ENCODE results near the gene DDX56. TPM values are rescaled to one million over a fixed set of nuclear protein-coding genes. Genes with fewer than 3 reads are reported as not detected.

DDX56 gene, protein sequence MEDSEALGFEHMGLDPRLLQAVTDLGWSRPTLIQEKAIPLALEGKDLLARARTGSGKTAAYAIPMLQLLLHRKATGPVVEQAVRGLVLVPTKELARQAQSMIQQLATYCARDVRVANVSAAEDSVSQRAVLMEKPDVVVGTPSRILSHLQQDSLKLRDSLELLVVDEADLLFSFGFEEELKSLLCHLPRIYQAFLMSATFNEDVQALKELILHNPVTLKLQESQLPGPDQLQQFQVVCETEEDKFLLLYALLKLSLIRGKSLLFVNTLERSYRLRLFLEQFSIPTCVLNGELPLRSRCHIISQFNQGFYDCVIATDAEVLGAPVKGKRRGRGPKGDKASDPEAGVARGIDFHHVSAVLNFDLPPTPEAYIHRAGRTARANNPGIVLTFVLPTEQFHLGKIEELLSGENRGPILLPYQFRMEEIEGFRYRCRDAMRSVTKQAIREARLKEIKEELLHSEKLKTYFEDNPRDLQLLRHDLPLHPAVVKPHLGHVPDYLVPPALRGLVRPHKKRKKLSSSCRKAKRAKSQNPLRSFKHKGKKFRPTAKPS
- polyA plus RNA-seq (2013, experiment 1 of 2), result 57.6 TPM
- 44.7 TPM for polyA plus RNA-seq (2013, experiment 2 of 2)

DNA sequence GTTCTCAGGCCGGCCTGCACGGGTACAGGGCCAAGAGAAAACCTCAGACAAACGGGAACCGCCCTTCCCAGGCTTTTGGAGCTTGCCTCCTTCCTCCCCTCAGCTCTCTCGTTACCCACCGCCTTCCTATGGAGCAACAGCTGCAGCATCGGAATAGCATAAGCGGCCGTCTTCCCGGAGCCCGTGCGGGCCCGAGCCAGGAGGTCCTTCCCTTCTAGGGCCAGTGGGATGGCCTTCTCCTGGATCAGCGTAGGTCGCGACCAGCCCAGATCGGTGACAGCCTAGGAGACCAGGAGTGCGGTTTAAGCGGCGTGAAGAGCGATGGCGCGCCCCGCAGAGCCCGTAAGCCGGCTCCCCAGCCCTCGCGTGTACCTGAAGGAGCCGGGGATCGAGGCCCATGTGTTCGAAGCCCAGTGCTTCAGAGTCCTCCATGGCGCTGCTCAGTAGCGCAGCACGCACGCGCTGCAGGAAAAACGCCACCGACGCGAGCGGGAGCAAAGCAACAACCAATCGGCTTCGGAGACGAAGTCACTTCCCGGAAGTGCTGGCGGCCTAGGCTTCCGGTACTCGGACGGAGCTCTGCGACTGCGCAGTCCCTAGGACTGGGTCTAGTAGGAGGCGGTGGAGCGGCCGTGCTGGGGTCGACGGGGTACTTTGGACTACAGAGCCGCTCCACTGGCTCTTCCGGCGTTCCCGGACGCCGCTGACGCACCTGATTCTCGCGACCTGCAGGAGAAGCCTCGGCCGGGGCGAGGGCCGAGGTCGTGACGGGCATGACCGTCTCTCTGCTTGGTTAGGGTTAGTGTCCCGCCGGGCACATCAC is at the start of gene DDX56:
Gene DDX56 (minus strand): TSS at position 445 of the 823 bp plus-strand sequence. CDS start 13 bp downstream, at position 432.
- WGBS, result 15% methylated on average over 74 of the region's 74 CpGs
- Histone ChIP-seq H3K4me1 (ENCODE audit: insufficient read depth, low read length) (peaks cover 4% of the 10 kb centered on the region; the same call in 1 of the 2 replicates), H3K9ac (ENCODE audit: low read depth, low read length) (peak within 1 kb of the TSS; percentile 92), H3K36me3 (ENCODE audit: insufficient read depth, low read length) (peaks cover 66% of the 10 kb centered on the region), H3K9me3 (ENCODE audit: insufficient read depth, low read depth, low read length) (no peaks in the 10 kb centered on the region), H3K27ac (ENCODE audit: low read depth, low read length) (peak within 1 kb of the TSS; percentile 82), H3K4me3 (ENCODE audit: low read length) (peak within 1 kb of the TSS; percentile 93), H3K27me3 (ENCODE audit: insufficient read depth, low read length) (no peaks in the 10 kb centered on the region)

DNA sequence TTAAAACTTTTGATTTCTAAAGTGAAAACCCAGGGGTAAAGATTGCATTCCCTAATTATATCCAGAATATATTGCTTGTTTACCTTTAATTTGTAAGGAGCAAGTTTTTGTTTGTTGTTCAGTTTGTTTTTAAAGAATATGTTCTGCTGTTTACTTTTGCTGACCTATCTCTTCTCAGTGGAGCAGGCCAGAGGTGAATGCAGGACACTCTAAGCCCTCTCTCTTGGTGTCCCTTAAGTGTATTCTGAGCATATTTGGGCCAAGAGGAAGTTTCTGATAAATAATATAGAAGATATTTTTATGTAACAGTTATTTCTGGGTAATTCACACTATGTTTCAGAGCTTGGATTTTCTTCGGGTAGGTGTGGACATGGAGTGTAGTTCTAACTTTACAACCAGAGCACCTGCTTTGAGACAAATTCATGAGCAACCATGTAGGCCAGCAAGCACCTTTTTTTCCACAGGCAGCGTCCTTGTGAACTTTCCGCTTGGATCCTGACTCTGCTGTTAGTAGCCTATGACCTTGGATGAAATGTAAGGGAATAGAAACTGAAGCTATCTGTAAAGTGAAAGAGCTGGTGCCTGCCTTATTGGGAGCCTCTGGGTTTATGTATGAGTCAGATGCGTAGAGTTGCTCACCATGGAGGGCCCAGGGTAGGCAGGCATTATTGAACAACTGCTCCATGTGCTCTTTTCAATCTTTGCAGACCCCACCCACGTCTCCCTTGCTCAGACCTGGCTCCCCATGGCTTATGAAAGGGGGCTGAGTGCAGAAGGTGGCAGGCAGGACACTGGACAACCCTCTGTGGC is 48.8 kb upstream of the DDX56 start:
- Histone ChIP-seq H3K36me3 (ENCODE audit: insufficient read depth, low read length) (peaks cover 26% of the 10 kb centered on the region), H3K4me3 (ENCODE audit: low read length) (no peak overlapping the region), H3K9ac (ENCODE audit: low read depth, low read length) (no peak overlapping the region), H3K4me1 (ENCODE audit: insufficient read depth, low read length) (peaks cover 8% of the 10 kb centered on the region; the same call in 1 of the 2 replicates), H3K27ac (ENCODE audit: low read depth, low read length) (no peak overlapping the region), H3K9me3 (ENCODE audit: insufficient read depth, low read depth, low read length) (no peaks in the 10 kb centered on the region), H3K27me3 (ENCODE audit: insufficient read depth, low read length) (no peaks in the 10 kb centered on the region)
- 94% methylated on average over 5 of the region's 5 CpGs for WGBS

DNA sequence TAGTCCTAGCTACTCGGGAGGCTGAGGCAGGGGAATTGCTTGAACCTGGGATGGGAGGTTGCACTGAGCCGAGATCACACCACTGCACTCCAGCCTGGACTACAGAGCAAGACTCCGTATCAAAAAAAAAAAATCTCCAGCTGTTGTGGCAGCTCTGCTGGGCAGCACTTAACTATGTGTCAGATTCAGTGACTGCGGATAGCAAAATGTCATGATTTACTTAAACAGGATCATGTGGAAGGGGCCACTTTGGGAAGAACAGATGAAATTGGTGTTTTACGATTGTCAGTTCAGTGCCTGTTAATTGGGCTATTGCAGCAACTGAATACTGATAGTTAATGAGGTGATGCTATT is 48.0 kb upstream of the DDX56 start:
- H3K4me1 ChIP-seq (ENCODE audit: insufficient read depth, low read length), result peaks cover 8% of the 10 kb centered on the region; the same call in 1 of the 2 replicates
- no peak overlapping the region for H3K27ac ChIP-seq (ENCODE audit: low read depth, low read length)
- H3K36me3 ChIP-seq (ENCODE audit: insufficient read depth, low read length), result peaks cover 25% of the 10 kb centered on the region
- WGBS, result 99% methylated on average over 5 of the region's 5 CpGs
- H3K4me3 ChIP-seq (ENCODE audit: low read length), result no peak overlapping the region
- H3K9me3 ChIP-seq (ENCODE audit: insufficient read depth, low read depth, low read length), result no peaks in the 10 kb centered on the region
- no peaks in the 10 kb centered on the region for H3K27me3 ChIP-seq (ENCODE audit: insufficient read depth, low read length)
- no peak overlapping the region for H3K9ac ChIP-seq (ENCODE audit: low read depth, low read length)

DNA sequence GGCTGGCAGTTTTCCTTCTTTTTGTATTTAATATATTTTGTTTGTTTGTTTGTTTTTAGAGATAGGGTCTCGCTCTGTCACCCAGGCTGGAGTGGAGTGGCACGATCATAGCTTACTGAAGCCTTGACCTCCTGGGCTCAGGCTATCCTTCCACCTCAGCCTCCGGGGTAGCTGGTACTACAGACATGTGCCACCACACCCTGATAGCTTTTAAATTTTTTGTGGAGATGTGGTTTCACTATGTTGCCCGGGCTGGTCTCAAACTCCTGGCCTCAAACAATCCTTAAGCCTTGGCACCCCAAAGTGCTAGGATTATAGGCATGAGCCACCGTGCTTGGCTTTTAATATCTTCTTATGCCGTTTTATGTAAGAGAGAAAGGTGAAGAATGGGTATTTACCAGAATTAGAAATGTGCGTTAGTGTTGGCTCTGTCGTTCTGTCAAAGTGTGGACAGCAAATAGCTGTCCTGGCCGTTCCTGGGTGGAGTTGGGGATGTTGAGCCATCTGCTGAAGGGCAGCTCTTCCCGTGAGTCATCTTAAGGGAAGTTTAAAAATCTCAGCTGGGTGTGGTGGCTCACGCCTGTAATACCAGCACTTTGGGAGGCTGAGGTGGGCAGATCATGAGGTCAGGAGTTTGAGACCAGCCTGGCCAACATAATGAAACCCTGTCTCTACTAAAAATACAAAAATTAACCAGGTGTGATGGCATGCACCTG is 47.5 kb upstream of the DDX56 start:
- Histone ChIP-seq H3K27me3 (ENCODE audit: insufficient read depth, low read length) (no peaks in the 10 kb centered on the region), H3K4me3 (ENCODE audit: low read length) (no peak overlapping the region), H3K9ac (ENCODE audit: low read depth, low read length) (no peak overlapping the region), H3K9me3 (ENCODE audit: insufficient read depth, low read depth, low read length) (no peaks in the 10 kb centered on the region), H3K4me1 (ENCODE audit: insufficient read depth, low read length) (peaks cover 5% of the 10 kb centered on the region; the same call in 1 of the 2 replicates), H3K27ac (ENCODE audit: low read depth, low read length) (no peak overlapping the region), H3K36me3 (ENCODE audit: insufficient read depth, low read length) (peaks cover 20% of the 10 kb centered on the region)
- WGBS, result 92% methylated on average over 11 of the region's 11 CpGs

DNA sequence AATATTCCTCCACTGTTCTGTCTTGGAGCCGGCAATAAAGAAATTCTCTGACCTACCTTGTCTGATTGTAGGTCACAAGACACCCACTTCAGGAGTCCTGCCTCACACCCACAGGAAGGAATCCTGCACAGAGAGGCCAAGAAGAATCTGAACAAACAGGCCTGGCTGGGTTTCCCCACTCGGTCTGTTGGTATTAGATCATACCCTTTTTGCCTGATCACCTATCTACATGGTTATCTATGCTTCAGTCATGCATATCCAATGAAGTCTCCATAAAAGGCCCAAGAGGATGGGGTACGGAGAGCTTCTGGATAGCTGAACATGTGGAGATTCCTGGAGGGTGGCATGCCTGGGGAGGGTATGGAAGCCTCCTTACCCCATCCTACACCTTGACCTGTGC is 45.0 kb upstream of the DDX56 start:
- Histone ChIP-seq H3K27me3 (ENCODE audit: insufficient read depth, low read length) (no peaks in the 10 kb centered on the region), H3K4me1 (ENCODE audit: insufficient read depth, low read length) (peaks cover 11% of the 10 kb centered on the region; the same call in 1 of the 2 replicates), H3K9ac (ENCODE audit: low read depth, low read length) (no peak overlapping the region), H3K36me3 (ENCODE audit: insufficient read depth, low read length) (no peaks in the 10 kb centered on the region), H3K27ac (ENCODE audit: low read depth, low read length) (no peak overlapping the region), H3K4me3 (ENCODE audit: low read length) (no peak overlapping the region), H3K9me3 (ENCODE audit: insufficient read depth, low read depth, low read length) (no peaks in the 10 kb centered on the region)
- 88% methylated on average over 3 of the region's 3 CpGs for WGBS

DNA sequence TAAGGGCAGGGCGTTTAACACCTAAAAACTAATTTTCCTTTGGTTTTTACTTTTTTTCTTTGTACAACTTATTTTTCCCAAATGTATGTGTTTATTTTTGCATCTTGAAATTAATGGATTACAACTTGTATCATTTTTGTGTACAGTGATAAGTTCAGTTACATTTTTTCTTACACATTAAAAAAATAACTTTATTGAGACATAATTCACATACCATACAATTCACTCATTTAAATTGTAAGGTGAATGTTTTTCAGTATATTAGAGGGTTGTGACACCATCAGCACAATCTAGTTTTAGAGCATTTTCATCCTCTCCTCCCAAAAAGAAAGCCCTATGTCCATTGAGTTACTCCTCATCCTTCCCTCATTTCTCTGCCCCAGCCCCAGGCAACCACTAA is 44.3 kb upstream of the DDX56 start:
- Histone ChIP-seq H3K36me3 (ENCODE audit: insufficient read depth, low read length) (no peaks in the 10 kb centered on the region), H3K27ac (ENCODE audit: low read depth, low read length) (no peak overlapping the region), H3K9ac (ENCODE audit: low read depth, low read length) (no peak overlapping the region), H3K27me3 (ENCODE audit: insufficient read depth, low read length) (no peaks in the 10 kb centered on the region), H3K9me3 (ENCODE audit: insufficient read depth, low read depth, low read length) (no peaks in the 10 kb centered on the region), H3K4me3 (ENCODE audit: low read length) (no peak overlapping the region), H3K4me1 (ENCODE audit: insufficient read depth, low read length) (peaks cover 11% of the 10 kb centered on the region; the same call in 1 of the 2 replicates)
- WGBS, result 100% methylated on average over 1 of the region's 1 CpG

DNA sequence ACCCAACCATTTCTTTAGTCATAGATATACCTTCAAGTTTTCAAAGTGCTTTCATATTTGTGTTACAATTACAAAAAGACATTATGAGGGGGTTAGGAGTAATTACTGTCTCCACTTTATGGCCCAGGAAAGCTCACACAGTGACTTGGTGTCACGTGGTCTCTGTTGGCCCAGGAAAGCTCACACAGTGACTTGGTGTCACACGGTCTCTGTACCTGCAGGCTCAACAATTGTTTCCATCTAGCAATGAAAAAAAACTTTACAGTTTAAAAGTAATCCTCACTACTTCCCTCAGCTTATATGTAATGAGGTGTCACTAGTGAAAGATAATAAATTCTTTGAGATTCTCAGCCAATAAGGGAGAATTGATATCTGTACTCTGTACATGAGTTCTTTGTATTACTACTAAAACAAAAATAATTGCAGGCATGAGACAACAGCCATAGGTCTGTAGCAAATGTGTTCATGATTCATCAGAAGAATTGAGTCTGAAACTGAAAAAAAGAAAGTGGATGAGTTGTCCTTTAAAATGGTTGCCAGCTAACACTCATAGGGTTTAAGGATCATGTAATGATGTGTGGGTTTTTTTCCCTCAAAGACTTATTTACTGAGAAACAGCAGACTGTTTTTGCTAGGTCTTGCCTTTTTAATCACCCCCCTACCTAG is 43.6 kb upstream of the DDX56 start:
- Histone ChIP-seq H3K27me3 (ENCODE audit: insufficient read depth, low read length) (no peaks in the 10 kb centered on the region), H3K9me3 (ENCODE audit: insufficient read depth, low read depth, low read length) (no peaks in the 10 kb centered on the region), H3K27ac (ENCODE audit: low read depth, low read length) (no peak overlapping the region), H3K36me3 (ENCODE audit: insufficient read depth, low read length) (no peaks in the 10 kb centered on the region), H3K9ac (ENCODE audit: low read depth, low read length) (no peak overlapping the region), H3K4me3 (ENCODE audit: low read length) (no peak overlapping the region), H3K4me1 (ENCODE audit: insufficient read depth, low read length) (0 out of 2 replicates have a peak, but pooled peaks cover 8% of the 10 kb centered on the region)
- WGBS, result 92% methylated on average over 2 of the region's 2 CpGs

DNA sequence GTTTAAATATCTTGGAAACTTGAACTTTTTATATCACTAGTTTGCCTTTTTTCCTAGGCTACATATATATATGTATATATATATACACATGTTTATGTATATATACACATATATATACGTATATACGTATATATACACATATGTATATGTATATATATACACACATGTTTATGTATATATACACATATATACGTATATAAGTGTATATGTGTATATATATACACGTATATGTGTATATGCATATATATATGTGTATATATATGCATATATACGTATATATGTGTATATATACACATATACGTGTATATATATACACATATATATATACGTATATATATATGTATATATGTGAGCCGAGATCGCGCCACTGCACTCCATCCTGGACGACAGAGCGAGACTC is 42.8 kb upstream of the DDX56 start:
- 91% methylated on average over 5 of the region's 12 CpGs for WGBS

DNA sequence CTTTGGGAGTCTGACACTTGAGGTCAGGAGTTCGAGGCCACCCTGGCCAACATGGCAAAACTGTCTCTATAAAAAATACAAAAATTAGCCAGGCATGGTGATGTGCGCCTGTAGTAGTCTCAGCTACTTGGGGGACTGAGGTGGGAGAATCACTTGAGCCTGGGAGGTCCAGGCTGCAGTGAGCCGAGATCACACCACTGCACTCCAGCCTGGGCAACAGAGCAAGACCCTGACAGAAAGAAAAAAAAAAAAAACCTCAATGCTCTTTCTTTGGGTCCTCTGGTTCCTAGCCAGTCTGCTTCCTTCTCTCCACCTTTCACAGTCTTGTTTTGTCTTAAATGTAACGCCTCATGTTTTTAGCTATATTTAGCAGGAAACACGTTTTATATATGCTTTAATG is 42.1 kb upstream of the DDX56 start:
- no peaks in the 10 kb centered on the region for H3K9me3 ChIP-seq (ENCODE audit: insufficient read depth, low read depth, low read length)
- H3K27me3 ChIP-seq (ENCODE audit: insufficient read depth, low read length), result no peaks in the 10 kb centered on the region
- no peak overlapping the region for H3K9ac ChIP-seq (ENCODE audit: low read depth, low read length)
- no peak overlapping the region for H3K27ac ChIP-seq (ENCODE audit: low read depth, low read length)
- H3K4me3 ChIP-seq (ENCODE audit: low read length), result no peak overlapping the region
- H3K4me1 ChIP-seq (ENCODE audit: insufficient read depth, low read length), result 0 out of 2 replicates have a peak, but pooled peaks cover 6% of the 10 kb centered on the region
- 92% methylated on average over 5 of the region's 5 CpGs for WGBS
- H3K36me3 ChIP-seq (ENCODE audit: insufficient read depth, low read length), result no peaks in the 10 kb centered on the region

More for the DNA sequence above, 42.8 kb upstream of the DDX56 start:
- Histone ChIP-seq H3K27ac (ENCODE audit: low read depth, low read length) (no peak overlapping the region), H3K36me3 (ENCODE audit: insufficient read depth, low read length) (no peaks in the 10 kb centered on the region), H3K4me3 (ENCODE audit: low read length) (no peak overlapping the region), H3K9ac (ENCODE audit: low read depth, low read length) (no peak overlapping the region), H3K4me1 (ENCODE audit: insufficient read depth, low read length) (0 out of 2 replicates have a peak, but pooled peaks cover 6% of the 10 kb centered on the region), H3K27me3 (ENCODE audit: insufficient read depth, low read length) (no peaks in the 10 kb centered on the region), H3K9me3 (ENCODE audit: insufficient read depth, low read depth, low read length) (no peaks in the 10 kb centered on the region)

Measured in HUES64 (cell line).